ENCODE measurements around the gene ZNF414.

The ZNF414 gene

DNA sequence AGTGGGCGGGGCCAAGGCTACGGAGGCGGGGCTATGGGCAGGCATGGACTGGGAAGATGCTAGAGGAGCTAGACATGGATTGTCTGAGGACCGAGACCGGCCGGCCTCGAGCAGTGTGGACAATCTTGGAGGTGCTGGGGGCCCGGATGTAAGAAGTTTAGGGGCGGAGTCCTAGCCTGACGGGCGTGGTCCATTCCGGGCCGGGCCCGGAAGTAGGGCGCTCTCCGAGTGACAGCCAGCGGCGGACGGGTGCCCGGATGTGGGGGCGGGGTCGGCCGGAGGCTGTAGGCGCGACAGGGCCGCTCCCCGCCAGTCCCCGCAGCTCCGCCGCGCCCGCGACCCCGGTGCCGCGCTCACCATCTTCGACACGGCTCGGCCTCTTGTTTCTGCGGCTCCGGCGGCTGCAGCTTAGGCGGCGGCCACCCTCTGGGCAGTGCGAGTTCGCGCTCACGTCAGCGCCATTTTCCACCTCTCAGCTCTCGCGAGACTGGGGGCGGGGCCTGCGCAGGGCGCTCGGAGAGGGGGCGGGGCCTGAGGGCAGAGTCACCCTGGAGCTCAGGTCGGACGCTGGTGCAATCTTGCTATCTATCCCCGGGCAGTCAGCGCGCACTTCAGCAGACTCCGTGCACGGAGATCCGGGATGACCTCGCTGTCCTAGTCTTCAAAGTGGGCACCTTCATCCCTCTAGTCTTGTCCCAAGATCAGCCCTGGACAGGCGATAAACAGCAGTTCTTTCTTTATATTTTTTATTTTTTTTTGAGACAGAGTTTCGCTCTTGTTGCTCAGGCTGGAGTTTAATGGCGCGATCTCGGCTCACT is at the start of gene ZNF414:
TSS of gene ZNF414 (minus strand) at position 481 of the 818 bp plus-strand sequence. CDS start at position 360, 121 bp downstream.
- Histone ChIP-seq H3K27ac (ENCODE audit: low read length) (peak within 1 kb of the TSS; percentile 87), H3K9ac (ENCODE audit: low read depth, low read length) (peak within 1 kb of the TSS; percentile 85), H4K20me1 (ENCODE audit: insufficient read depth, low read length) (no peaks in the 10 kb centered on the region), H3K36me3 (ENCODE audit: insufficient read depth, low read length) (peaks cover 13% of the 10 kb centered on the region; the same call in 1 of the 2 replicates), H2AFZ (ENCODE audit: low read depth, low read length) (peak within 1 kb of the TSS; percentile 90), H3K27me3 (ENCODE audit: insufficient read depth, low read length, poor library complexity) (no peaks in the 10 kb centered on the region), H3K9me3 (ENCODE audit: insufficient read depth, low read length, severe bottlenecking) (no peaks in the 10 kb centered on the region), H3K4me1 (ENCODE audit: insufficient read depth, low read length) (peaks cover 44% of the 10 kb centered on the region), H3K4me3 (ENCODE audit: low read depth in 1 of 2, low read length in 2 of 2) (peak within 1 kb of the TSS; percentile 35 to 63; a peak in 3 of 4 replicates), H3K4me2 (ENCODE audit: insufficient read depth, low read length) (peak within 1 kb of the TSS; percentile 69), H3K79me2 (ENCODE audit: insufficient read depth, low read length) (peaks cover 12% of the 10 kb centered on the region)
- TF ChIP-seq CTCF (IDR thresholded peaks at IDR 0.05; ENCODE audit: borderline replicate concordance, extremely low read depth, low read length, poor library complexity, severe bottlenecking) (no peak), EZH2 (IDR thresholded peaks at IDR 0.05; ENCODE audit: borderline replicate concordance, low read depth, low read length, severe bottlenecking) (no peak)
- peak; percentile 94 for DNase-seq
- ATAC-seq (ENCODE audit: insufficient read depth, low read depth) = peak; percentile 88

GRCh38 chr19:8561075-8561764 is 47.3 kb upstream of the ZNF414 start:
- Histone ChIP-seq H4K20me1 (ENCODE audit: insufficient read depth, low read length) (no peaks in the 10 kb centered on the region), H2AFZ (ENCODE audit: low read depth, low read length) (no peak overlapping the region), H3K9ac (ENCODE audit: low read depth, low read length) (no peak overlapping the region), H3K9me3 (ENCODE audit: insufficient read depth, low read length, severe bottlenecking) (no peaks in the 10 kb centered on the region), H3K4me3 (ENCODE audit: low read depth in 1 of 2, low read length in 2 of 2) (no peak overlapping the region), H3K4me1 (ENCODE audit: insufficient read depth, low read length) (no peaks in the 10 kb centered on the region), H3K79me2 (ENCODE audit: insufficient read depth, low read length) (no peaks in the 10 kb centered on the region), H3K27ac (ENCODE audit: low read length) (no peak overlapping the region), H3K27me3 (ENCODE audit: insufficient read depth, low read length, poor library complexity) (no peaks in the 10 kb centered on the region), H3K4me2 (ENCODE audit: insufficient read depth, low read length) (no peak overlapping the region), H3K36me3 (ENCODE audit: insufficient read depth, low read length) (no peaks in the 10 kb centered on the region)
- ATAC-seq (ENCODE audit: insufficient read depth, low read depth) (no peak), DNase-seq (no peak)
- TF ChIP-seq EZH2 (IDR thresholded peaks at IDR 0.05; ENCODE audit: borderline replicate concordance, low read depth, low read length, severe bottlenecking) (no peak), CTCF (IDR thresholded peaks at IDR 0.05; ENCODE audit: borderline replicate concordance, extremely low read depth, low read length, poor library complexity, severe bottlenecking) (no peak)

GRCh38 chr19:8558325-8558724 is 44.4 kb upstream of the ZNF414 start:
- H2AFZ ChIP-seq (ENCODE audit: low read depth, low read length) = no peak overlapping the region
- ATAC-seq (ENCODE audit: insufficient read depth, low read depth) (no peak), DNase-seq (no peak)
- no peak overlapping the region for H3K4me3 ChIP-seq (ENCODE audit: low read depth in 1 of 2, low read length in 2 of 2)
- H3K9me3 ChIP-seq (ENCODE audit: insufficient read depth, low read length, severe bottlenecking) = no peaks in the 10 kb centered on the region
- H3K27ac ChIP-seq (ENCODE audit: low read length) = no peak overlapping the region
- no peaks in the 10 kb centered on the region for H4K20me1 ChIP-seq (ENCODE audit: insufficient read depth, low read length)
- no peaks in the 10 kb centered on the region for H3K4me1 ChIP-seq (ENCODE audit: insufficient read depth, low read length)
- TF ChIP-seq CTCF (IDR thresholded peaks at IDR 0.05; ENCODE audit: borderline replicate concordance, extremely low read depth, low read length, poor library complexity, severe bottlenecking) (no peak), EZH2 (IDR thresholded peaks at IDR 0.05; ENCODE audit: borderline replicate concordance, low read depth, low read length, severe bottlenecking) (no peak)
- H3K27me3 ChIP-seq (ENCODE audit: insufficient read depth, low read length, poor library complexity) = no peaks in the 10 kb centered on the region
- no peaks in the 10 kb centered on the region for H3K36me3 ChIP-seq (ENCODE audit: insufficient read depth, low read length)
- no peak overlapping the region for H3K4me2 ChIP-seq (ENCODE audit: insufficient read depth, low read length)
- no peaks in the 10 kb centered on the region for H3K79me2 ChIP-seq (ENCODE audit: insufficient read depth, low read length)
- no peak overlapping the region for H3K9ac ChIP-seq (ENCODE audit: low read depth, low read length)
